GM19328 (cell line): Measurements from ENCODE around the gene LTO1.
"Not testable (repeated sequence)": the region's sequence is repeated elsewhere in the genome, so short reads cannot be mapped to it uniquely, and the experiment has no call there.

Source experiments
- ATAC-seq: cut with Tn5 transposase; IDR thresholded peaks from one replicate; pipeline ENCODE4 v1.9.1; 2021; ENCODE audit warnings: mild to moderate bottlenecking, moderate library complexity; ENCODE audit not compliant: unreplicated experiment

Gene LTO1

DNA sequence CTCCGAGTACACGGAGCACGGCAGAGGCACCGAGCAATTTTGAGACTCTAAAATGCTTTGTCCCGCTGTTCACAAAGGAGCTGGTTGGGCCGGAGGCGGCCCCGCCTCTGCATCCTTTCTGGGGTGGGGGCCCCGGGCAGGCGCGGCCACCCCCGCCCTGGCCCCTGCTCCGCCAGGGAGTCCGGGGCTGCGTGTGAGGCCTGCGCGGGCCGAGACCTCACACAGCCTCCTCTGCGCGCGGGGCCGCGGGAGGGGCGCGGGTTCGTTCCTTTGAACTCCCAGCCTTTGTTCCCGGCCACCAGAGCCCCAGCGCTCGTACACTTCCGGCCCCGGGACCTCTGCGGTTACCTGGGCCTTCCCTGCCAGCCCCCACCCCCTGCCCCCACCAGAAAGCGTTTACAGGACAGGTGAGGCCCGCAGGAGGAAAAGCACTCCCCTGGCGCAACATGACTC, 27.1 kb upstream of the LTO1 start:
- no peak for ATAC-seq

- no peak for ATAC-seq
Measured at GRCh38 chr11:69700278-69701140, 25.4 kb upstream of the LTO1 start.

GRCh38 chr11:69699213-69699612, 24.1 kb upstream of the LTO1 start:
- ATAC-seq: no peak

DNA sequence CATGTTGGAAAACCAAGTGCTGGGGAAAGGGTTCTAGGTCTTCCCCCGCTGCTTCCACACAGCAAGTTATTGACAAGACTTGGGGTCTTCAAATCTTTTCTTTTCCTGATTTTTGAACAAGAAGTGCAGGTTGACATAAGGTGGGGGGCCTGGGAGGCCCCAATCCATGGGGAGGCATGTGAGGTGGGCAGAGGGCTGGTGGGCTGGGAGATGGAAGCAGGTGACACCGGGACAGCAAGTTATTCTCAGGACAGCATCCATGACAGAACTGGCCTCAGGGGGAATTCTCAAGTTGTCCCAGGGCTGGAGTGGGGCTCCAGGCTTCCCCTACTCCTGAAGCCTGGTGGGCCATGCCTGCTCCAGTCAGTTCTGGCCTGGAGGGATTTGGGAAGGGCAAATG, 23.2 kb upstream of the LTO1 start:
- no peak for ATAC-seq

GRCh38 chr11:69697861-69698260, 22.7 kb upstream of the LTO1 start:
- ATAC-seq: no peak

DNA sequence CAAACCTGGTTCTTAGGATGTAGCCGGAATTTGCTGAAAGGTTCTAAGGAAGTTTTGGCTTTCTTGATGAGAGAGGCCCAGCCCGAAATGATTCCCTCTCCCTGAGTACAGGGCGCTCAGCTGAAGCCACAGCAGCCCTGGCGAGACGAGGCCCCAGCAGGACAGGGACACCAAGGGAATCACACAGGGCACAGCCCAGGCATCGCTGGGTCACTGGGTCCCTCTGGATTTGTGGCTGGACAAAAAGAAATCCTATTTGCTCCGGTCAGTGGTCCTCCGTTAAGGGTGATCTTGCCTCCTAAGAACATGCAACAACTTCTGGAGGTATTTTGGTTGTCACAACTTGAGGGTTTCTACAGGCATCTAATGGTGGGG, 22.3 kb upstream of the LTO1 start:
- ATAC-seq: no peak

GRCh38 chr11:69696749-69697468, 21.8 kb upstream of the LTO1 start:
- ATAC-seq: no peak

GRCh38 chr11:69695995-69696394, 20.8 kb upstream of the LTO1 start:
- not testable (repeated sequence) for ATAC-seq

- no peak for ATAC-seq
Measured at GRCh38 chr11:69695581-69695980, 20.4 kb upstream of the LTO1 start.

GRCh38 chr11:69694781-69695180, 19.6 kb upstream of the LTO1 start:
- ATAC-seq: no peak

DNA sequence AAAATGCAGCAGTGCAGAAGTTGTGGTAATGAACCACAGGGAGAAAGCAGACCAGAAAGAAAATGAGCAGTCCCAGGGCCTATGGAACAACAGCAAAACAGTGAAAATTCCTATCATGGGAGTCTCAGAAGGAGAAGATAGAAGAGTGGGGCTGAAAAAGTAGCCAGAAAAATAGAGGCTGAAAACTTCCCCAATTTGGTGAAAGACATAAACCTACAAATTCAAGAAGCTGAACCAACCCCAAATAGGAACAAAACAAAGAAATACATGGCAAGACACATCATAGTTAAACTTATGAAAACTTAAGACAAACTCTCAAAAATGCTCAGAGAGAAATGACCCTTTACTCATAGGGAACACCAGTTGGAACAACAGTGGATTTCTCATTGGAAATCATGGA, 17.3 kb upstream of the LTO1 start:
- no peak for ATAC-seq

- ATAC-seq: no peak
Measured at GRCh38 chr11:69691463-69691862, 16.3 kb upstream of the LTO1 start.

DNA sequence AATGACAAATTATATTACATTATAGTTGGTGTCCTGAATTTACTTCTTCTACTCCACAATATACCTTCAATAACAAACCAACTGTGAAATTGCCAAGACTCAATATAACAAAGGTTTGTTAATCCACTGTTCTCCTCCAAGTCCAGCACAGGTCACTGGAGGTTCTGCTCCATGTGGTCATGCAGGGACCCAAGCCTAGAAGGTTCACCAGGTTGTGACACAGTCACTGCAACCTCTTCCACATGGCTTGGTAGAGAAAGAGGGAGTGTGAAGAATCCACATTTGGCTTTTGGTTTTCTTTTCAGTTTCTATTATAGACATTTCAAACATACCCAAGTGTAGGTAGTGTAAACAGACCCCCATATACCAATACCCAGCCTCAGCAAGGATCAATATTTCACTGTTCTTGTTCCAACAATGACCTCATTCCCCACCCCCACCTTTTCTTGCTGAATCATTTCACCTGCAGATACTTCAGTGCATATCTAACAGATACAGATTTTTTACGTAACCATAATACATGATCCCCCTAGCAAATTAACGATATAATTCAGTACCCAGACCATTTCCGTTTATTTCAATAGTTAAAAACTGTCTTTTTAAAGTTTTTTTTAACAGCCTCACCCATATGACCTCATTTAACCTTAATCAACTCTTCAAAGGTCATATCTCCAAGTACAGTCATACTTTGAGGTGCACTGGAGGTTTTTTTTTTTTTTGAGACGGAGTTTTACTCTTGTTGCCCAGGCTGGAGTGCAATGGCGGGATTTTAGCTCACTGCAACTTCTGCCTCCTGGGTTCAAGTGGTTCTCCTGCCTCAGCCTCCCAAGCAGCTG, 14.5 kb upstream of the LTO1 start:
- no peak for ATAC-seq

DNA sequence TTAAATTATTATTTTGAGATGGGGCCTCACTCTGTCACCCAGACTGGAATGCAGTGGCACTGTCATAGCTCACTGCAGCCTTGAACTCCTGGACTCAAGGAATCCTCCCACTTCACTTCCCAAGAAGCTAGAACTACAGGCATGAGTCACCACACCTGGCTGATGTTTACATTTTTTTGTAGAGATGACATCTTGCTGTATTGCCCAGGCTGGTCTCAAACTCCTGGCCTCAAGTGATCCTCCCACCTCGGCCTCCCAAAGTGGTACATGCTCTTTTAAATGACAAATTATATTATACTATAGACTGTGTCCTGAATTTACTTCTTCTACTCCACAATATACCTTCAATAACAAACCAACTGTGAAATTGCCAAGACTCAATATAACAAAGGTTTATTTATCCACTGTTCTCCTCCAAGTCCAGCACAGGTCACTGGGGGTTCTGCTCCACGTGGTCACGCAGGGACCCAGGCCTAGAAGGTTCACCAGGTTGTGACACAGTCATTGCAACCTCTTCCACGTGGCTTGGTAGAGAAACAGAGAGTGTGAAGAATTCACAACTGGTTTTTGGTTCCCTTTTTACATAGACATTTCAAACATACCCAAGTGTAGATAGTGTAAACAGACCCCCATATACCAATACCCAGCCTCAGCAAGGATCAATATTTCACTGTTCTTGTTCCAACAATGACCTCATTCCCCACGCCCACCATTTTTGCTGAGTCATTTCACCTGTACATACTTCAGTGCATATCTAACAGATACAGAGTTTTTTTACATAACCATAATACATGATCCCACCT, 13.0 kb upstream of the LTO1 start:
- ATAC-seq: not testable (repeated sequence)

DNA sequence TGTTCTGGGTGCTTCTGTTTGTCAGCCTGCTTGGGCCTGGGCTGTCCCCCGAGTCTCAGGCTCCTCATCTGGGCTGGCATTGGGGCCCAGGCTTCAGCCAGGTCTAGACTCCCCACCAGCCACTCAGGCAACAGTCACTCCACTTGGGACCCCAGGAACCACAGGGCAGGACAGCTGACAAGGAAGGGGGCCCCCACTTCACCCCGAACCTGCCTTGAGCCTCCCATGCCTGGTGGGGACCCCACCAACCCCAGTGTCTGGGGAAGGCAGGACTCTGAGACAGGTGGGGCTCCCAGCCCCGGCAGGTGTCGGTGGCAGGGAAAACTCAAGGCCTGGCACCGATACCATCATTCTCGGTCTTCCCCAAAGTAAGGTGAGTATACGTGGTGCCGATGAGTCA, 11.7 kb upstream of the LTO1 start:
- no peak for ATAC-seq

GRCh38 chr11:69686452-69686851, 11.3 kb upstream of the LTO1 start:
- no peak for ATAC-seq

- ATAC-seq: no peak
Measured at GRCh38 chr11:69685348-69685747, 10.2 kb upstream of the LTO1 start.

- no peak for ATAC-seq
Measured at GRCh38 chr11:69684651-69685050, 9.5 kb upstream of the LTO1 start.

DNA sequence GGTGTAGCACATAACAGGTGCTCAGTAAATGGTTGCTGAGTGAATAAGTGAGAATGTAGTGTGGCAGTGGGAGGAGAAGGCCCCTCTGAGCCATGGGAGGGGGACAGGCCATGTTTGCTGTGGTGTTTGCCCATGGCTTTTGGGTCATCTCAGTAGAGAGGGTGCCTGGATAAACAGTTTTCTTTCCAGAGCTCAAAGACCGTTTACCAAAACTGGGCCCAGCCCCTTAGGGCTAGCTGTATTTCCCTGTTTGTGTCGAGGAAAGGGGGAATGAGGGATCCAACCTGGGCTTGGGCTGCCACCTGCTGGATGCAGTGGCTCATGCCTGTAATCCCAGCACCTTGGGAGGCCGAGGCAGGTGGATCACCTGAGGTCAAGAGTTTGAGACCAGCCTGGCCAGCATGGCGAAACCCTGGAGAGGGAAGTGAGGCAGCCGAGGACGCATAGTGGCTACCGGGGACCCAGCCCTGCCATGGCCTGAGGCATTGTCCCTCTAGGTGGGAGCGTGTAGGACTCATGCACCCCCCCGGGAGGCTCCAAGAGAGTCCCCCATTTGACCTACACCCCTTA, 8.7 kb upstream of the LTO1 start:
- ATAC-seq: no peak

DNA sequence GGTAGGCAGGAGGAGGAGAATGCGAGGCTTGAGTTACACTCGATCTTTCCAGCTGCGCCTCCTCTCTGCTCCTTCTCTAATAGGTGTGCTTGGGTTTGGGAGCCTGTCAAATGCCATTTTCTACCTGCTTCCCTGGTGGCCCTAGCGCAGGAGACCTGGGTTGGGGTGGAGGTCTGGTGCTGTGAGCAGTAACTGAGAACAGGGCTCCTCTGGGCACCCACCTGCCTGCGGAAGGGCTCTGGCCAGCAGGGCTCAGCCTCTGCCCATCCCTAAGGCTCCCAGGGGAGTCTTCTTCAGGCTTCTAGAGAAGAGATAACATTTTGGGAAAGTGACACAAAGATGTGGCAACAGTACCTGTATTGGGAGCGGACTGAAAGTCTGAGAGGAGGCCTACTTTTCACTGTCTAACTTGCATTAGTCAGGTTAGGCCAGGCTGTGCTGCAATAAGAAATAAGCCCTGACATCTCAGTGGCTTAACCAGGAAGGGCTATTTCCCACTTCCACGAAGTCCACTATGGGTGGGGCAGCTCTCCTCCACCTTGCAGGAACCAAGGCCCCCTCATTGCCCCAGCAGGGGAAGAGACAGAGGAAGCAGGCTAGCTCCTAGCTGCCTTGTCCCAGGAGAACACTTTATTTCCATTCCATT, 7.7 kb upstream of the LTO1 start:
- no peak for ATAC-seq
